GM21367 (cell line): ENCODE data around the gene TTYH3.
"Not testable (repeated sequence)": the region's sequence is repeated elsewhere in the genome, so short reads cannot be mapped to it uniquely, and the experiment has no call there.

Experiments
- ATAC-seq: cut with Tn5 transposase; IDR thresholded peaks from one replicate; pipeline ENCODE4 v1.9.1; 2021; ENCODE audit not compliant: unreplicated experiment

TTYH3 gene

DNA sequence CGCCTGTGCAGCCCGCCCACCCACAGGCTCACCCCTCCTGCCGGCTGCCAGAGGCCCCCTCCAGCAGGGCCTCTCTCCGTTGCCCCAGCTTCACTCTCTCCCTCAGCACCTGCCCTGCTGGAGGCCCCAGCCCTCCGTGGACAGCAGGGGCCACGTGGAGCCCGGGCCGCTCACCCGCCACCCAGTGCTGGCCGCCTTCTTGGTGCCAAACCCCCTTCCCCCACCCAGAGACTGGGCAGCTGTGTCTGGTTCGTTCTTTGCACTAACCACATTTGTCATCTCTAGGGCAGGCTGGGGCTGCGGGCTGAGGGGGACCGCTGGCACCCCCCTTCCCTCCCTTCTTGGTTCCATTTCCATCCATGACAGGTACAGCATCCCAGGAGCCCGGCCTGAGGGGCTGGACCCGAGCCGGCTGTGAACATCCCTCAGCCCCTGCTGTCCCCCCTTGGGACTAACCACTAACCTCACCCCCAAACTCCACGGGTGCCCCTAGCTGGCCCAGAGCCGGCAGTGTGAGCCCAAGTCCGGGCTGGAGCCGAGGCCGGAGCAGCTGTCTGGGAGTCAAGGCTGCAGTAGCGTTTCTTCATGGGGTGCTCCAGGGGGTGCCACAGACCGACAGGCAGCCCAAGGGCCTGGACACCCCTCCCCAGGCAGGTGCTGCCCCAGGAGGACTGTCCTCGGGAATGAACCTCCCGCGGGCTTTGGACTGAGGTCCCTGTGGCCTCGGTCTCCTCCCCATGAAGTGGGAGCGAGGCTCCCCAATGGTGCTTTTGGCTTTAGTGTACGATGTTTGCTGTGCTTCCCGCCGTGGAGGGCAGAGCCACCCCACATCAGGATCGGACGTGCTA lies 30.7 kb downstream of the TTYH3 start:
- no peak for ATAC-seq

DNA sequence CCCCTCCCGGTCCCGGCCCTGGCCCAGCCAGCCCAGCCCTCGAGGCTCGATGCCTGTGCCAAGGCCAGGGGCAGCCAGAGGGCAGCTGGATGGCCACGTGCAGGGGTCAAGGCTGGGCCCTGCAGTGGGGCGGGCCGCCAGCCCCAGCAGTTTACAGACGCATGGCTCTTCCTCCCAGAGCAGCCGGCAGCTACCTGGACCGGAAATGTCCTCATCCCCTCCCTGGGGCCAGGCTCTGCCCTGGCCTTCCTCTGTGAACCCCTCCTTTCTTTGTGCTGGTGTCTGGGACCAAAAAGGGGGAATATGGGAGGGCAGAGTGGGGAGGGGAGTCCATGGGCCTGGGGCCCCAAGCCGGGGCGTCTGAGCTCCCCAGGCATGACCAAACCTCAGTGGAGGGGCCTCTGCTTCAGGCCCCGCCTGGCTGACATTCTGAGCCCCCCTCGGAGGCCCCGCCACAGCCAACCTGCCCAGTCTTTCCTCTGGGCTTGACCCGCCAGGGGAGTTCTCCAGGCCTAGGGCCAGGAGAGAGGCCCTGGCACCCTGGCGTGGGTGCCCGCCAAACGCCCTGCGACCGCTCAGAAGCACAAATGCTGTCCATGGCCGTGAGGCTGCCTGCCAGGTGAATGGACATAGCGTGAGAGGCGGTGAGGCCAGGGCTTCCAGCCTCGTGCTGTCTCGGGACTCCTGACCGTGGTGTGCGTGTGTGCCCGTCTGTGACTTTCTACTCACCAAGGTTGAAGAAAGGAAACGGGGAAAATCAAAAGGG lies 31.5 kb downstream of the TTYH3 start:
- no peak for ATAC-seq

DNA sequence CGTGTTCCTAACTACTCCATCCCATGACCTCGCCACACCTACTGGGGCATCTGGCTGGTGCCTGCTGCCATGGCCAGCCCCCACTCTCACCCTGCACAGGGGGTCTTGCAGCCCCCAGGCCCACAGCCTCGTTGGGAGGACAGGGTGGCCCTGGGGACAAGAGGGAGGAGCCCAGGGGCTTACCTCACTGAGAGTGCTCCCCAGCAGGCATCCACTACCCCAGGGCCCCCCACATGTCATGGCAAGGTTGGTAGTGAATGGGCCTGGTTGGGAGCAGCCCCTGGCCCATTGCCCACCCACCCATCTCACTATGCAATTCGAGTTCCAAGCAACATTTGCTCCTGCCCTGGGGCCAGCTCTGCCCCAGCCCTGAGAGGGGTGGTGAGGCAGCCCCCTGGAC lies 32.2 kb downstream of the TTYH3 start:
- no peak for ATAC-seq

DNA sequence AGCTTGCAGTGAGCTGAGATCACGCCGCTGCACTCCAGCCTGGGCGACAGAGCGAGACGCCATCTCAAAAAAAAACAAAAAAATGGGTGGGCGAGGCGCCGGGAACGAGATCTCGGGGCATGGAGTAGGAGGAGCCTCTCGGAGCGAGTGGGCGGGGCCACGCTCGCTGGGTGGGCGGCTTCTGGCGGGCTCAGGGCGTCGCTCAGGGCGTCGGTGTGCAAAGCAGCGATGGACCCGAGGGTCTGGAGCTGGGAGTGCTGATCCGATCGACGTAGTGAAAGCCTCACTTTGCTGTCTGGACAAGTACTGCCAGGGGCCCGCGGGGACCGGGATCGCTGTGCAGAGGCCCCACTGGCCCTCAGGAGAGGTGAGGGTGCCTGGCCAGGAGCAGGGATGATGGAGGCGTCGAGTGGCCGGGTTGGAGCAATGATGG lies 33.6 kb downstream of the TTYH3 start:
- no peak for ATAC-seq

DNA sequence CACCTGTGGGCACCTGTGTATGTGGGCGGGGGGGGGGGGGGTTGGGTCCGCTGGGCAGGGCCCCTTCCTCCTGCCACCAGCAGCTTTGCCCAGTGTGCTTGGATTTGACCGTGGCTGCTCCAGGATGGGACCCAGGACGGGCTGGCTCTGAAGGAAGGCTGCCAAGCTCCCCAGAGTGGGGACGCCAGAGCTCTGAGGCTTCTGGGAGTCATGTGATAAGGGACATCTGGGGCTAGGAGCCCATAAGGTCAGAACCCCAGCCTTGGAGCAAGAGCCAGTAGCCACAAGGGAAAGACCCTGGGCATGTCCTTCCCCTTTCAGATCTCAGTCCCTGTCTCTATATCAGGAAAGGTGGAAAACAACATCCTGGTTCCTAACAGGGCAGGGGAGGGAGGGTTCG lies 34.4 kb downstream of the TTYH3 start:
- ATAC-seq, result no peak

DNA sequence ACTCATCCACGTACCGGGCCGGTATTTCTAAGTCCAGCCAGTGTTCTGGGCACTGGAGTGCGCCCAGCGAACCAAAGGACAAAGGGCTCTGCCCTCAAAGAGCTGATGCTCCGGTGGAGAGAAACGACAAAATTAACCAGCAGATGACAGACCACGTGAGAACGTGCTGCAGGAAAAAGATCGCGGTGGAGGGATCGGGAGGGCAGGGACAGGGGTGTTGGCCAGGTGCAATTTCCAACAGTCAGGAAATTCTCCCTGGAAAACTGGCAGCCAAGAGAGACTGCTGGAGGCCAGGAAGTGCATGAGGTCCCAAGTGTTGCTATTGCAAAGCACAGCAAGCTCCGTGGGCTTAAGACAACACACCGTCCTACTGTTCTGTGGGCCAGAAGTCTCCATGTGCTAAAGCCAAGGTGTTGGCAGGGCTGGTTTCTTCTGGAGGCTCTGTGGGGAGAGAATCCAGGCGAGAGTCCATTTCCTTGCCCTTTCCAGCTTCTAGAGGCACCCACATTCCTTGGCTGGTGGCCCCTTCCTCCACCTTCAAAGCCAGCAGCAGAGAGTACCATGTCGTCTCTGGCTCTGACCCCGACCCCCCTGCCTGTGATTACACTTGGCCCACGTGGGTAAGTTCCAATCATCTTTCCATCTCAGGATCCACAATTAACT lies 34.9 kb downstream of the TTYH3 start:
- ATAC-seq, result no peak

DNA sequence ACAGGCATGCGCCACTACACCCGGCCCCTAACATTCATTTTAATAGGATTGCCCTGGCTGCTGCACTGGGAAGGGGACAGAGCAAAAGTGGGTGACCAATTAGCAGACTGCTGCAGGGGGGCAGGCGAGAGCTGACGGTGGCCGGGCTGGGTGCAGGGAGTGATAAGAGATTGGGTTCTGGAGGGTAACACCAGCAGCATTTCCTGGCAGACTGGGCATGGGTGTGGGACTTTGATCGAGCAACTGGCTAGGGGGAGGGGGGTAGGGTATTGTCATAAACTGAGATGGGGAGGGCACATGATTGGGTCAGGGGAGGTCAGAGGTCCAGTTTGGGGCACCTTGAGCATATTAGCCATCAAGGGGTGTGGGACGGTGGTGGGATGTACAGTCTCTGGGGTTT lies 36.1 kb downstream of the TTYH3 start:
- ATAC-seq, result no peak

DNA sequence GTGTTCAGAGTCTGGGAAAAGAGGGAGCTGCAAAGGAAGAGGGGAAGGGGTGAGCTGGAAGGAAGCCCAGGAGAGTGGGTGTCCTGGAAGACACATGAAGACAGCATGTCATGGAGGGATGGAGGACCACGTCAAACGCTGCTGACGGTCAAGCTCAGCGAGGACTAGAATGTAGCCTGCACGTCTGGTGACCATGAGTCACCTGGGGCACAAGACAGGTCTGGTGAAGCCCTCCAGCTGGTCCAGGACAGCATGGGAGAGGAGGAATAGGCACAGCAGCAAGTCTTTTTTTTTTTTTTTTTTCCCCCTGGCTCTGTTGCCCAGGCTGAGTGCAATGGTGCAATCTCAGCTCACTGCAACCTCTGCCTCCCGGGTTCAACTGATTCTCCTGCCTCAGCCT lies 36.6 kb downstream of the TTYH3 start:
- no peak for ATAC-seq

DNA sequence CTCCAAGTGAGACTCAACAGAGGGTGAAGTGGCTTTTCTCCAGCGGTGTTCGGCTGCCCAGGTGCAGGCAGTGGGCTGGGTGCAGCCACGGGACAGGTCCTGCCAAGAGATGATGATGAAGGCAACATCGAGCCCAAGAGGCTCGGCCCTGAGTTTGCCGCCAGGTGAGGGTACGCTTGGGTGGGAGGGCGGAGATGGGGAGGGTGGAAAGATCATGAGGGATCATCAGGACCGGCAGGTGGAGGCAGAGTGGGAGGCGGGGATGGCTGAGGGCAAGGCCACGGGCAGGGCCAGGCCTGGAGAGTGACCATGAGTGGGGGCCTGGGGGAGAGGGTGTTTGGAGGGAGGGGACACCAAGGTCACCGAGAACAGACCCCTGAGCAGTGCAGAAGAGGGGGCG lies 38.4 kb downstream of the TTYH3 start:
- ATAC-seq, result no peak

DNA sequence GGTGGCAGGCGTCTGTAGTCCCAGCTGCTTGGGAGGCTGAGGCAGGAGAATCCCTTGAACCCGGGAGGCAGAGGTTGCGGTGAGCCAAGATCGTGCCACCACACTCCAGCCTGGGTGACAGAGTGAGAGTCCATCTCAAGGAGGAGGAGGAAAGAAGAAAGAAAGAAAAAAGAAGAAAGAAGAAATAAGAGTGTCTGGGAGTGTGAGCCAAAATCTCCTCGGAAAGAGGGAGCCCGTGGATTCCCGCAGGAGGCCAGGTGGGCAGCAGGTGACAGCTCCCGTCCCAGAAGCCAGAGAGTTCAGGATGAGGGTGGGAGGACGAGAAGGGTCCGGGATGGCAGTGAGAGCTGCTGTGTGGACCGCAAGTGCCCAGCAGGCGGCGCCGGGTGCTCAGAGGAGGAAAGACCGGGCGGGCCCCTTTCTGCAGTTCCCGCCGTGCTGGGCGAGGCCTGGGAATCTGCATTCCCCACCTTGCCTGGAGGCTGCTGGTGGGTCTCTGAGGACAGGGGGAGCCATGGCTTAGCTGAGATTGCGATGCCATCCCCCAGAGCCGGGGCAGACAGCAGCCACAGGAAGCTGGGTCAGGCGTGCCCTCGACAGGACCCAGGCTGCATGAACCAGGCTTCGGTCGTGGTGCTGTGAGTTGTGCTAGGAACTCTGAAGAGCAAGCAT lies 39.1 kb downstream of the TTYH3 start:
- no peak for ATAC-seq

DNA sequence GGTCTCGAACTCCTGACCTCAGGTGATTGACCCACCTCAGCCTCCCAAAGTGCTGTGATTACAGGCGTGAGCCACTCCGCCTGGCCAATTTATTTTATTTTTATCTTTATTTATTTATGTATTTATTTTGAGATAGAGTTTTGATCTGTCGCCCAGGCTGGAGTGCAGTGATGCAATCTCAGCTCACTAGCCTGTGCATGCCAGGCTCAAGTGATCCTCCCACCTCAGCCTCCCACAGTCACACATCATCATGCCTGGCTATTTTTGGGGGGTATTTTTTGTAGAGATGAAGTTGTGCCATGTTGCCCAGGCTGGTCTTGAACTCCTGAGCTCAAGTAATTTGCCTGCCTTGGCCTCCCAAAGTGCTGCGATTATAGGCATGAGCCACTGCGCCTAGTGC lies 41.4 kb downstream of the TTYH3 start:
- ATAC-seq, result not testable (repeated sequence)

DNA sequence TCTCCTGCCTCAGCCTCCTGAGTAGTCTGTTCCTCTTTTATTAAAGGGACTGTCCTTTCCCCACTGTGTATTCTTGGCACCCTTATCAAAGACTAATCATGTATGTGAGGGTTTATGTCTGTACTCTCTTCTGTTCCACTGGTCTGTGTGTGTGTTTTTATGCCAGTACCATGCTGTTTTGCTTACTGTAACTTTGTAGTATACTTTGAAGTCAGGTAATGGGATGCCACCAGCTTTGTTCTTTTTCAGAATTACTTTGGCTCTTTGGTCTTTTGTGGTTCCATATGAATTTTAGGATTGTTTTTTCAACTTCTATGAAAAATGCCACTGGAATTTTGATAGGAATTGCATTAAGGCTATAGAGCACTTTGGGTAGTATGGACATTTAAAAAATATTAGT lies 42.1 kb downstream of the TTYH3 start:
- no peak for ATAC-seq

DNA sequence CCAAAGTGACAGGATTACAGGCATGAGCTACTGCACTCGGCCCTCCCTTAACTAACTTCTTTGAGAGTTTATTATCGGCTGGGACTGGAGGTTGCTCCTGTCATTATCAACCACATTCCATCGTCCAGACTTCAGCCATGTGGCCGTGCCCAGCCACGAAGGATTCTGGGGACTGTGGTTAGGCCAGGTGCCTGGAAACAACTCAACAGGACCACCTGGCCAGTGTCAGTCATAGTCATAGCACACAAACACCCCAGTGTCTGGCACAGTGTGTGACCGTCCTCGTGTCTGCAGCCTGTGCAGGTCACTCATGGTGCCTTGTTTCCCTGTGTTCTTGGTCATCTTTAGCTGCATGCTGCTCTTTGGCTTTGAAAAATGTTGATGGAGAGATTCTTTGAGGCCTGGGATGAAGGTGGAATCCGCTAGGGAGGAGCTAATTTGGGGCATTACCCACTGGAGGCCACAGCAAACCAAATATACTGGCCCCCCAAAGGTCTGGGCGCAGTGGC lies 43.5 kb downstream of the TTYH3 start:
- no peak for ATAC-seq

DNA sequence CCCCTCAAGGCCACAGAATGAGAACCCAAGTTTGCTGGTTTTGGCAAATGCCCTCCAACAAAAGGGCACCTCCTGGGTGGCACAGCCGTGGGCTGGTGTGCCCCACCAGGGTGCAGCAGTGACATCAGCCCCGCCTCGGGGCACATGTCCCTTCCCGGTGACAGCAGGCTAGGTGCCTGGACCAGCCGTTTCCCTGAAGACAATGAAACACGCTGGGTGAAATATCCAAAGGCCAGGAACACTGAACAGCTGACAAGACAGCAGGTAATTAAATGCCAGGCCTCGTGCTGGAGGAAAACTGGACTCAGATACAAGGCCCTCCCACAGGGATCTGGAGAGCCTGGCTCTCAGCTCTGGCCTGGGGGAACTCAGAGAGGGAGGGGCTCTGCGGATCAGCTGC lies 44.8 kb downstream of the TTYH3 start:
- ATAC-seq, result not testable (repeated sequence)

DNA sequence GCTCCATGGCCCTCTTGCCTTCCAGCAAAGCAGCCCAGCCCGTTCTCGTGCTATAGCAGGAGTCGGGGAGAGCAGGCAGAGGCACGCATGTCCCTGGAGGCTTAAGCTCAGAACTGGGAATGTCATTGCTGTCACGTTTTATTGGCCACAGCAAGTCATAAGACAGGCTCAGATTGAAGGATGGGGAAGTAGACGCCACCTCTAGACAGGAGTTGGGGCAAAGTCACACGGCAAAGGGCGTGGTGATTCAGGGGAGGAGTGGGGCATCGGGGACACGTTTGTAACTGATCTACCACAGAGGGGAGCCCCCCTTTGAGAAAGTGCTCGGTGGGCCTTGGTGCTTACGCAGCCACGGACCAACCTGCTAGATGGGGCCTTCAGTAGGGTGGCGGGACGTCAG lies 46.7 kb downstream of the TTYH3 start:
- not testable (repeated sequence) for ATAC-seq

DNA sequence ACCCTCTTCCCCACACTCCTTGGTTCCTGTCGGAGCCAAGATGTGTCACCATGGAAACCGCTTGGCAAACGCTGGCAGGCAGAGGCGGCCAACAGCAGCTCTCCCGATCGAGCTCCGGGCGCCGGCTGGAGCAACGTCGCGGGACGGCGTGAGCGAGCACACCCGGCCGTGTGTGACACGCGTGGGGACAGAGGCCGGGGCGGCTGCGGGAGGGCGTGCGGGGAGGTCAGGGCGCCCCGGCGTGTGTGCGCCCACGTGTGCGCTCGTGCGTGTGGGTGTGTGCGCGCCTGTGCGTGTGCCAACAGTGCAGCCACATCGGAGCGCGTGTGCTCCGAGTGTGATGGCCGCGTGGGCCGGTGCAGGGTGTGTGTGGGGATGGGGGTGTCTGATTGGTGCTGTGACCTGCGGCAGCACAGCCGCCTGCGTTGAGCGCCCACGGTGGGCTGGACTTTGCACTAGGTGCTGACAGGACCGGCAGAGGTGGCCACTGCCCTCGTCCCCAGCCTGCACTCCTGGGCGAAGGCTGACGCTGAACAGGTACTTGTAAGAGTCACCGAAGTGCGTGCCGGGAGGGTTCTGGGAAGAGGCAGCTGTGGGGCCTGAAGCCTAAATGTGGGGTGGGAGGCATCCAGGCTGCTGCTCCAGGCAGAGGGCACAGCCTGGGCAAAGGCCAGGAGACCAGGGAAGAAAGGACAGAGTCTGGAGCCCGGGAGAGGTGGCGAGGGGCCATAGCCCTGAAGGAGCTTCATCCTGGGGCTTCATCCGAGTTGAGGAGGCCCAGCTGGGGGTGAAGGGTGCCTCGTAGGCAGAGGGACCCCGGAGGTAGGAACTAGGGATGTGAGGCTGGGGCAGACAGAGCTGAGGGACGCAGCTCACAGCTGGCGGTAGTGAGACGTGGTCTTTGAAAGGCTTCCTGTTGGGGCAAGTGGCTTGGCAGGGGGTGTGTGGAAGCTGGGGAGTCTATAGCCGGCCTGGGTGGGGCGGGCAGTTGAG lies 47.6 kb downstream of the TTYH3 start:
- ATAC-seq, result not testable (repeated sequence)

DNA sequence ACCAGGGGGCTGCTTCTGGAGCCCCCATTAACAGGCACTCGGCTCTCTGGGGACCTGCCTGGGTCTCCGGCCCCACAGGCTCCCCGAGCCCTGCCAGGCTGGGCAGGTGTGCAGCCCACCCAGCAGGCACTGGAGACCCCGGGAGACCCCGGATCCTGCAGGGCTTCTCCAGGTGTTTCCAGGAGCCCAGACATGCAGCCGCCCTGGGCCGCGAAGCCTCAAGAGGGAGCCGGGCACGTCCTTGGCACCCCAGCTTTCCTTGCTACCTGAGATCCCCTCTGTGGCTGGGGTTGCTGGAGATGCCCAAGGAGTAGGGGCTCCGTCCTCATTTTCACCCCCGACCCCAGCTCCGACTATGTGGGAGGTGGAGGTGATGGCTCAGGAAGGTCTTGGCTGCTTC lies 48.5 kb downstream of the TTYH3 start:
- ATAC-seq, result no peak

DNA sequence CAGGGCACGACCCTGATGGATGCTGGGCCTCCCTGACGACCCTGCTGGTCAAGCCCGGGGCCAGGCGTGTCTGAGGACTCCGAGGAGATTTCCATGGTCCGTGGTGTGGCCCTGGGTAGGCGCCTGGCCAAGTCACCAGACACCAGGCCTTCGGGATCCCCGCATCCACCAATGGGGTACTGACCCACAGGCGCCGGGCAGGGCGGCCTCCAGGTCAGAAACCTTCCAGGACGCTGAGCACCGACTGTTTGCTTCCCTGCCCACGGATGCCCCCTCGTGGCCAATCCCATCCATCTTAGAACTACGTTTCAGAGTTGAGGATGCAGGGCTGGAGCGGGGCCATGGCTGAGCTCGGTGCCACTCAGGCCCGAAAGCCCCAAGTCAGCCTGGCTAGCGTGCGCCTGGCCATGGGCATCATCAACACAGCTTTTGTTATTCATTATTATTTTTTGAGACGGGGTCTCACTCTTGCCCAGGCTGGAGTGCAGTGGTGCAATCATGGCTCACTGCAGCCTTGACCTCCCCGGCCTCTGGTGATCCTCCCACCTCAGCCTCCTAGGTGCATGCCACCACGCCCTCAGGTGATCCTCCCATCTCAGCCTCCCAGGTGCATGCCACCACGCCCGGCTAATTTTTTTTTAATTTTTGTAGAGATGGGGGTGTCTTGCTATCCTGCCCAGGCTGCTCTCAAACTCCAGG lies 49.2 kb downstream of the TTYH3 start:
- ATAC-seq, result no peak
